ENCODE results near the gene RNU1-3. TPM values are rescaled to one million over a fixed set of nuclear protein-coding genes. Genes with fewer than 3 reads are reported as not detected.

Gene RNU1-3
- total and polyA plus RNA-seq, 9 of the 15 experiments (the other 6 are each of a cell fraction or from before 2014, with no cell fraction given), result under 0.01 to 32,823 (median 2,538) TPM; not detected in 4

- TF ChIP-seq CBX3 (IDR thresholded peaks at IDR 0.05; ENCODE audit: borderline replicate concordance in 1 of 2, low read length in 2 of 2), result peak in 1 of 2 experiments; percentile 93; a peak in 2 of 3 replicates
- peak; percentile 86 for TF ChIP-seq ATF7 (IDR thresholded peaks at IDR 0.05)
- TF ChIP-seq PHF8 (IDR thresholded peaks at IDR 0.05; ENCODE audit: borderline replicate concordance, low read length), result peak; percentile 89
- peak; percentile 80; the same call in 1 of the 2 replicates for TF ChIP-seq ZNF644 (tag; IDR thresholded peaks at IDR 0.05; ENCODE audit: low read depth)
- TF ChIP-seq BHLHE40 (IDR thresholded peaks at IDR 0.05; ENCODE audit: low read length), result peak; percentile 91
- peak; percentile 98 for TF ChIP-seq LCOR (CRISPR knock-in tag; IDR thresholded peaks at IDR 0.05)
- peak; percentile 36; the same call in 1 of the 2 replicates for TF ChIP-seq RFX7 (CRISPR knock-in tag; IDR thresholded peaks at IDR 0.05)
- peak; percentile 95 for TF ChIP-seq RBFOX2 (IDR thresholded peaks at IDR 0.05; ENCODE audit: low read depth, low read length)
- TF ChIP-seq ZFP36 (IDR thresholded peaks at IDR 0.05; ENCODE audit: low read depth, low read length, partially characterized antibody), result peak; percentile 62
- TF ChIP-seq RCOR1 (IDR thresholded peaks at IDR 0.05; ENCODE audit: borderline replicate concordance in 1 of 2, low read depth in 2 of 2, low read length in 2 of 2), result peak in 1 of 2 experiments; percentile 90; a peak in 2 of 4 replicates
- peak; percentile 63 for TF ChIP-seq HNRNPLL (IDR thresholded peaks at IDR 0.05; ENCODE audit: low read depth, low read length, poor library complexity, severe bottlenecking)
- TF ChIP-seq MTA1 (IDR thresholded peaks at IDR 0.05; ENCODE audit: borderline replicate concordance), result 0 out of 2 replicates have a peak, but pooled peaks have one; percentile 42
- TF ChIP-seq XRCC5 (IDR thresholded peaks at IDR 0.05; ENCODE audit: low read depth, low read length), result peak; percentile 89; the same call in 1 of the 2 replicates
- TF ChIP-seq ARID3B (CRISPR knock-in tag; IDR thresholded peaks at IDR 0.05; ENCODE audit: borderline replicate concordance), result peak; percentile 86; the same call in 1 of the 2 replicates
- peak; percentile 68; the same call in 1 of the 2 replicates for TF ChIP-seq ZNF75A (CRISPR knock-in tag; IDR thresholded peaks at IDR 0.05)
- TF ChIP-seq CXXC5 (CRISPR knock-in tag; IDR thresholded peaks at IDR 0.05), result peak; percentile 98
- TF ChIP-seq ZHX1 (conservative IDR thresholded peaks at IDR 0.05; ENCODE audit: low read length), result peak; percentile 93
- peak; percentile 26 for TF ChIP-seq TFE3 (CRISPR knock-in tag; IDR thresholded peaks at IDR 0.05)
- 0 out of 2 replicates have a peak, but pooled peaks have one; percentile 40 for TF ChIP-seq NBN (IDR thresholded peaks at IDR 0.05; ENCODE audit: low read depth)
- TF ChIP-seq THRB (CRISPR knock-in tag; conservative IDR thresholded peaks at IDR 0.05), result peak; percentile 91; the same call in 1 of the 2 replicates
Observed at GRCh38 chr1:16644482-16645270, 22.1 kb downstream of the RNU1-3 start (continued).
